Measurements from ENCODE around the gene STAB2.

- TF ChIP-seq, protein P1, sequence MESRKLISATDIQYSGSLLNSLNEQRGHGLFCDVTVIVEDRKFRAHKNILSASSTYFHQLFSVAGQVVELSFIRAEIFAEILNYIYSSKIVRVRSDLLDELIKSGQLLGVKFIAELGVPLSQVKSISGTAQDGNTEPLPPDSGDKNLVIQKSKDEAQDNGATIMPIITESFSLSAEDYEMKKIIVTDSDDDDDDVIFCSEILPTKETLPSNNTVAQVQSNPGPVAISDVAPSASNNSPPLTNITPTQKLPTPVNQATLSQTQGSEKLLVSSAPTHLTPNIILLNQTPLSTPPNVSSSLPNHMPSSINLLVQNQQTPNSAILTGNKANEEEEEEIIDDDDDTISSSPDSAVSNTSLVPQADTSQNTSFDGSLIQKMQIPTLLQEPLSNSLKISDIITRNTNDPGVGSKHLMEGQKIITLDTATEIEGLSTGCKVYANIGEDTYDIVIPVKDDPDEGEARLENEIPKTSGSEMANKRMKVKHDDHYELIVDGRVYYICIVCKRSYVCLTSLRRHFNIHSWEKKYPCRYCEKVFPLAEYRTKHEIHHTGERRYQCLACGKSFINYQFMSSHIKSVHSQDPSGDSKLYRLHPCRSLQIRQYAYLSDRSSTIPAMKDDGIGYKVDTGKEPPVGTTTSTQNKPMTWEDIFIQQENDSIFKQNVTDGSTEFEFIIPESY (IDR thresholded peaks at IDR 0.05): no peak
- TF ChIP-seq, protein P2, sequence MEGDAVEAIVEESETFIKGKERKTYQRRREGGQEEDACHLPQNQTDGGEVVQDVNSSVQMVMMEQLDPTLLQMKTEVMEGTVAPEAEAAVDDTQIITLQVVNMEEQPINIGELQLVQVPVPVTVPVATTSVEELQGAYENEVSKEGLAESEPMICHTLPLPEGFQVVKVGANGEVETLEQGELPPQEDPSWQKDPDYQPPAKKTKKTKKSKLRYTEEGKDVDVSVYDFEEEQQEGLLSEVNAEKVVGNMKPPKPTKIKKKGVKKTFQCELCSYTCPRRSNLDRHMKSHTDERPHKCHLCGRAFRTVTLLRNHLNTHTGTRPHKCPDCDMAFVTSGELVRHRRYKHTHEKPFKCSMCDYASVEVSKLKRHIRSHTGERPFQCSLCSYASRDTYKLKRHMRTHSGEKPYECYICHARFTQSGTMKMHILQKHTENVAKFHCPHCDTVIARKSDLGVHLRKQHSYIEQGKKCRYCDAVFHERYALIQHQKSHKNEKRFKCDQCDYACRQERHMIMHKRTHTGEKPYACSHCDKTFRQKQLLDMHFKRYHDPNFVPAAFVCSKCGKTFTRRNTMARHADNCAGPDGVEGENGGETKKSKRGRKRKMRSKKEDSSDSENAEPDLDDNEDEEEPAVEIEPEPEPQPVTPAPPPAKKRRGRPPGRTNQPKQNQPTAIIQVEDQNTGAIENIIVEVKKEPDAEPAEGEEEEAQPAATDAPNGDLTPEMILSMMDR (IDR thresholded peaks at IDR 0.05; ENCODE audit: low read depth, low read length, missing input control): no peak
- TF ChIP-seq EGR1 (IDR thresholded peaks at IDR 0.05; ENCODE audit: low read depth in 2 of 2) (no peak), TAF1 (conservative IDR thresholded peaks at IDR 0.05) (no peak), SP1 (IDR thresholded peaks at IDR 0.05) (no peak), HNF4A (conservative IDR thresholded peaks at IDR 0.05) (no peak), RAD21 (IDR thresholded peaks at IDR 0.05) (no peak), FOXA2 (IDR thresholded peaks at IDR 0.05) (no peak), MAX (IDR thresholded peaks at IDR 0.05) (no peak), GABPA (IDR thresholded peaks at IDR 0.05 in 1 of 2, conservative IDR thresholded peaks at IDR 0.05 in 1 of 2) (no peak), JUND (IDR thresholded peaks at IDR 0.05) (no peak), YY1 (IDR thresholded peaks at IDR 0.05) (no peak)
- TF ChIP-seq, protein P3, sequence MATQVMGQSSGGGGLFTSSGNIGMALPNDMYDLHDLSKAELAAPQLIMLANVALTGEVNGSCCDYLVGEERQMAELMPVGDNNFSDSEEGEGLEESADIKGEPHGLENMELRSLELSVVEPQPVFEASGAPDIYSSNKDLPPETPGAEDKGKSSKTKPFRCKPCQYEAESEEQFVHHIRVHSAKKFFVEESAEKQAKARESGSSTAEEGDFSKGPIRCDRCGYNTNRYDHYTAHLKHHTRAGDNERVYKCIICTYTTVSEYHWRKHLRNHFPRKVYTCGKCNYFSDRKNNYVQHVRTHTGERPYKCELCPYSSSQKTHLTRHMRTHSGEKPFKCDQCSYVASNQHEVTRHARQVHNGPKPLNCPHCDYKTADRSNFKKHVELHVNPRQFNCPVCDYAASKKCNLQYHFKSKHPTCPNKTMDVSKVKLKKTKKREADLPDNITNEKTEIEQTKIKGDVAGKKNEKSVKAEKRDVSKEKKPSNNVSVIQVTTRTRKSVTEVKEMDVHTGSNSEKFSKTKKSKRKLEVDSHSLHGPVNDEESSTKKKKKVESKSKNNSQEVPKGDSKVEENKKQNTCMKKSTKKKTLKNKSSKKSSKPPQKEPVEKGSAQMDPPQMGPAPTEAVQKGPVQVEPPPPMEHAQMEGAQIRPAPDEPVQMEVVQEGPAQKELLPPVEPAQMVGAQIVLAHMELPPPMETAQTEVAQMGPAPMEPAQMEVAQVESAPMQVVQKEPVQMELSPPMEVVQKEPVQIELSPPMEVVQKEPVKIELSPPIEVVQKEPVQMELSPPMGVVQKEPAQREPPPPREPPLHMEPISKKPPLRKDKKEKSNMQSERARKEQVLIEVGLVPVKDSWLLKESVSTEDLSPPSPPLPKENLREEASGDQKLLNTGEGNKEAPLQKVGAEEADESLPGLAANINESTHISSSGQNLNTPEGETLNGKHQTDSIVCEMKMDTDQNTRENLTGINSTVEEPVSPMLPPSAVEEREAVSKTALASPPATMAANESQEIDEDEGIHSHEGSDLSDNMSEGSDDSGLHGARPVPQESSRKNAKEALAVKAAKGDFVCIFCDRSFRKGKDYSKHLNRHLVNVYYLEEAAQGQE (IDR thresholded peaks at IDR 0.05): no peak
- TF ChIP-seq, protein P4, sequence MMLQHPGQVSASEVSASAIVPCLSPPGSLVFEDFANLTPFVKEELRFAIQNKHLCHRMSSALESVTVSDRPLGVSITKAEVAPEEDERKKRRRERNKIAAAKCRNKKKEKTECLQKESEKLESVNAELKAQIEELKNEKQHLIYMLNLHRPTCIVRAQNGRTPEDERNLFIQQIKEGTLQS (IDR thresholded peaks at IDR 0.05): no peak
Observed at GRCh38 chr12:103680591-103681141, 93.6 kb downstream of the STAB2 start.

Measured in liver (tissue), 3 donors.